Measurements from ENCODE around the gene TIAM1. TPM values are rescaled to one million over a fixed set of nuclear protein-coding genes. Genes with fewer than 3 reads are reported as not detected.

The TIAM1 gene
- total RNA-seq, 1 experiment from 2014 or later = 22.5 TPM

DNA sequence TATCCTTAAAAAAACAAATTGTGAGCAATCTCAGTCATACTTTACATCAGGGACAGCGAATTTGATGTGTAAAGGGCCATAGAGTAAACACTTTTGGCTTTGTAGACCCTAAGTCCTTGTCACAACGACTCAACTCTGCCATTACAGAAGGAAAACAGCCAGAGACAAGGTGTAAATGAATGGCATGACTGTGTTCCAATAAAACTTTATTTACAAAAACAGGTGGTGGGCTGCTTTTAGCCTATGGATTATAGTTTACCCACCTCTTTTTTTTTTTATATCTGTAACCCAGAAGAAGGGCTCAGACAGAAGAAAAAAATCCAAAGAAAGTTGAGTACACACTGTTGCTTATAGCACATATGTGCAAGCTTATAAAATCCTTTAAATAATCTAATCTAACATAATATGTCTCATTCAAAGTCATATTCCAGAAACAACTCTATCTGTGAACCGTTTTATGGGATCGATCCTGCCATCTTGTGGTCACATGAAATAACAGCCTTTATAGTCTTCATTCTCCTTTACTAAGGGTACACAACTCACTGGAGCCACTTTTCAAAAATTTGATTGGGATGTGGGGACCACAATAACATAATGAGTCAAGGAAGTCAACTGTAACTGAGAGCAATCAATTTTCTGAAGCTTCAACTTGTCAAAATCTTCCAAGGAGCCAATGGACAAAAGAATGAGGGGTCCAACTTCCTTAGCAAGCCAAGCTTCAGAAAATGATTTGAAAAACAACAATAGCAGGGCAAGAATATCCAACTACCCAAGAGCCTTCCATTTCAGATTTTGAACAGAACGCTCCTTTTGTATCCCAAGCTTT lies 163.6 kb downstream of the TIAM1 start:
- no peak overlapping the region for H3K27ac ChIP-seq
- no peak overlapping the region for H2AFZ ChIP-seq
- DNase-seq = no peak
- ChIA-PET POLR2A (ENCODE audit: unreplicated experiment) (no interaction called here), CTCF (interaction anchor here (0.6 kb wide), 2 partner anchors 63 to 235 kb away, joined by 3 read pairs; no protein-coding TSS in a partner anchor)
- H3F3A ChIP-seq (ENCODE audit: insufficient read depth, low read depth) = no peaks in the 10 kb centered on the region
- intact Hi-C loops (cut with micrococcal nuclease; ENCODE audit: unreplicated experiment) = loop anchor here (2.0 kb wide), 1 partner anchor 82 kb away; no protein-coding TSS in a partner anchor
- 0 out of 2 replicates have a peak, but pooled peaks cover 7% of the 10 kb centered on the region for H4K20me1 ChIP-seq (ENCODE audit: insufficient read depth)
- no peaks in the 10 kb centered on the region for H3K4me1 ChIP-seq (replicated peaks; ENCODE audit: insufficient read depth)
- BruUV-seq (replicated peaks) = no TSS peak
- TF ChIP-seq EZH2 (IDR thresholded peaks at IDR 0.05; ENCODE audit: low read depth) = no peak
- TF ChIP-seq, protein P1, sequence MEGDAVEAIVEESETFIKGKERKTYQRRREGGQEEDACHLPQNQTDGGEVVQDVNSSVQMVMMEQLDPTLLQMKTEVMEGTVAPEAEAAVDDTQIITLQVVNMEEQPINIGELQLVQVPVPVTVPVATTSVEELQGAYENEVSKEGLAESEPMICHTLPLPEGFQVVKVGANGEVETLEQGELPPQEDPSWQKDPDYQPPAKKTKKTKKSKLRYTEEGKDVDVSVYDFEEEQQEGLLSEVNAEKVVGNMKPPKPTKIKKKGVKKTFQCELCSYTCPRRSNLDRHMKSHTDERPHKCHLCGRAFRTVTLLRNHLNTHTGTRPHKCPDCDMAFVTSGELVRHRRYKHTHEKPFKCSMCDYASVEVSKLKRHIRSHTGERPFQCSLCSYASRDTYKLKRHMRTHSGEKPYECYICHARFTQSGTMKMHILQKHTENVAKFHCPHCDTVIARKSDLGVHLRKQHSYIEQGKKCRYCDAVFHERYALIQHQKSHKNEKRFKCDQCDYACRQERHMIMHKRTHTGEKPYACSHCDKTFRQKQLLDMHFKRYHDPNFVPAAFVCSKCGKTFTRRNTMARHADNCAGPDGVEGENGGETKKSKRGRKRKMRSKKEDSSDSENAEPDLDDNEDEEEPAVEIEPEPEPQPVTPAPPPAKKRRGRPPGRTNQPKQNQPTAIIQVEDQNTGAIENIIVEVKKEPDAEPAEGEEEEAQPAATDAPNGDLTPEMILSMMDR (conservative IDR thresholded peaks at IDR 0.05) = peak; percentile 60
- H3K4me2 ChIP-seq = no peak overlapping the region
- H3K79me2 ChIP-seq (ENCODE audit: low read depth) = no peaks in the 10 kb centered on the region
- no peaks in the 10 kb centered on the region for H3K9me3 ChIP-seq (ENCODE audit: insufficient read depth, low read depth)
- no peaks in the 10 kb centered on the region for H3K9me2 ChIP-seq (ENCODE audit: insufficient read depth)
- H3K36me3 ChIP-seq (ENCODE audit: low read depth) = 0 out of 2 replicates have a peak, but pooled peaks cover 3% of the 10 kb centered on the region
- H3K4me3 ChIP-seq = no peak overlapping the region
- H3K27me3 ChIP-seq (ENCODE audit: insufficient read depth, low read depth) = no peaks in the 10 kb centered on the region

DNA sequence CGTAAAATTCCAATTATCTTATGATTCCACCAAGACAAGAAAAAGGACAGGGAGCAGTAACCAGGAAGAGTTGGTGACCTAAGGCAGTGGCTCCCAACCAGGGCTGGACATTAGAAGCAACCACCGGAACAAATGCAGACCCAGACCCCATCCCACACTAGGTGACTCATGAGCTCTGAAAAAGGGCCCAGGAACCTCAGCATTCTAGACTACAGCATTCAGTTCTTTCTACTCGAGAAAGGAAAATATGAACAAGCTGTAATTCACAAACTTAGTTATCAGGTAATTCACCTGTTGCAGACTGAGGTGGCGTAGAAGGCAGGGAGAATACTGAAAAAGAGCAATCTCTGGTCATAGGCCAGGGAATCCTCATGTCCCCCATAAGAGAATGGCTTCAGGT lies 167.3 kb downstream of the TIAM1 start:
- CTCF ChIA-PET = no interaction called here
- TF ChIP-seq, protein P1 (conservative IDR thresholded peaks at IDR 0.05) = no peak
- no peak for TF ChIP-seq EZH2 (IDR thresholded peaks at IDR 0.05; ENCODE audit: low read depth)
- H3K9me3 ChIP-seq (ENCODE audit: insufficient read depth, low read depth) = no peaks in the 10 kb centered on the region
- no peaks in the 10 kb centered on the region for H3K79me2 ChIP-seq (ENCODE audit: low read depth)
- no peak overlapping the region for H2AFZ ChIP-seq
- no peak overlapping the region for H3K27ac ChIP-seq
- no peaks in the 10 kb centered on the region for H3F3A ChIP-seq (ENCODE audit: insufficient read depth, low read depth)
- H4K20me1 ChIP-seq (ENCODE audit: insufficient read depth) = peaks cover 7% of the 10 kb centered on the region; the same call in 1 of the 2 replicates
- H3K4me3 ChIP-seq = no peak overlapping the region
- no TSS peak for BruUV-seq (replicated peaks)
- H3K36me3 ChIP-seq (ENCODE audit: low read depth) = no peaks in the 10 kb centered on the region
- intact Hi-C loops (cut with micrococcal nuclease; ENCODE audit: unreplicated experiment) = no loop called here
- POLR2A ChIA-PET (ENCODE audit: unreplicated experiment) = no interaction called here
- H3K27me3 ChIP-seq (ENCODE audit: insufficient read depth, low read depth) = no peaks in the 10 kb centered on the region
- no peaks in the 10 kb centered on the region for H3K9me2 ChIP-seq (ENCODE audit: insufficient read depth)
- H3K4me1 ChIP-seq (replicated peaks; ENCODE audit: insufficient read depth) = no peaks in the 10 kb centered on the region
- DNase-seq = no peak
- H3K4me2 ChIP-seq = no peak overlapping the region

DNA sequence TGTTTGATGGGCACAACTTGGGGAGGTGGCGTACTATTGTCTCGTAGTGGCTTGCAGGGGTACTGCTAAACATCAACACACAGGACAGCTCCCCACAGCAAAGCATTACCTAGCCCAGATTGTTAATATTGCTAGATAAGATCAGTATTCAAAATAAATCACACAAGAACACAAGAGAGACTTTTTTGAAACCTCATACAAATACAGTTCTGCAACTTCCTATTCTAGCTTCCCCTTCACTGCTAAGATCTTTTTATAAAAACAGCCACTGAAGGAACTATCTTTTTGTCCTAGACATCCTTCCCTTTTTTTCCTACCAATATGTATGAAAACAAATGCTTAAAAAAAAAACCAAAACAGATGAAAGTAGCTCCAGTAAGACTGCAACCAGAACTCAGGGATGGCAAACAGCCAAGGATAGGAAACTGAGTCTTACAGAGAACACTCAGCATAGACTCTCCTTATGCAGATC lies 167.9 kb downstream of the TIAM1 start:
- no peak for DNase-seq
- Histone ChIP-seq H3K4me1 (replicated peaks; ENCODE audit: insufficient read depth) (no peaks in the 10 kb centered on the region), H3K27me3 (ENCODE audit: insufficient read depth, low read depth) (no peaks in the 10 kb centered on the region), H3K4me3 (no peak overlapping the region), H3K27ac (no peak overlapping the region), H3K4me2 (no peak overlapping the region), H3K36me3 (ENCODE audit: low read depth) (no peaks in the 10 kb centered on the region), H3K9me3 (ENCODE audit: insufficient read depth, low read depth) (no peaks in the 10 kb centered on the region), H3K79me2 (ENCODE audit: low read depth) (no peaks in the 10 kb centered on the region), H3F3A (ENCODE audit: insufficient read depth, low read depth) (no peaks in the 10 kb centered on the region), H4K20me1 (ENCODE audit: insufficient read depth) (peaks cover 7% of the 10 kb centered on the region; the same call in 1 of the 2 replicates), H3K9me2 (ENCODE audit: insufficient read depth) (no peaks in the 10 kb centered on the region), H2AFZ (no peak overlapping the region)
- POLR2A ChIA-PET (ENCODE audit: unreplicated experiment) = no interaction called here
- BruUV-seq (replicated peaks) = no TSS peak
- CTCF ChIA-PET = no interaction called here
- intact Hi-C loops (cut with micrococcal nuclease; ENCODE audit: unreplicated experiment) = no loop called here
- TF ChIP-seq EZH2 (IDR thresholded peaks at IDR 0.05; ENCODE audit: low read depth) = no peak
- TF ChIP-seq, protein P1 (conservative IDR thresholded peaks at IDR 0.05) = no peak

All from PC-9 (cell line).